SK-N-SH treated with all-trans-retinoic acid at 6 μM for 48 hours (cell line): ENCODE data around the gene NXPH1.

ENCODE experiments used
- BACH2 ChIP-seq: fragments of 250-450 bp; sonication (Bioruptor Pico); IDR thresholded peaks from 2 replicates; pipeline ENCODE4 v1.9.0; 2021; ENCODE audit warnings: mild to moderate bottlenecking, borderline replicate concordance
- ESRRG ChIP-seq: fragments of 250-450 bp; sonication (Bioruptor Pico); IDR thresholded peaks from 2 replicates; pipeline ENCODE4 v1.6.1; 2021; ENCODE audit warnings: mild to moderate bottlenecking
- GLIS3 ChIP-seq: fragments of 250-450 bp; sonication (Bioruptor Pico); IDR thresholded peaks from 2 replicates; pipeline ENCODE4 v1.5.0; 2020; ENCODE audit warnings: mild to moderate bottlenecking, moderate library complexity
- ISL1 ChIP-seq: fragments of 250-450 bp; sonication (Bioruptor Pico); IDR thresholded peaks from 2 replicates; pipeline ENCODE4 v2.1.2; 2022; ENCODE audit warnings: mild to moderate bottlenecking, moderate library complexity
- PPARA ChIP-seq: fragments of 250-450 bp; sonication (Bioruptor Pico); IDR thresholded peaks from 2 replicates; pipeline ENCODE4 v1.5.0; 2020; ENCODE audit warnings: mild to moderate bottlenecking, borderline replicate concordance
- SNAI2 ChIP-seq: fragments of 250-450 bp; sonication (Bioruptor Pico); IDR thresholded peaks from 2 replicates; pipeline ENCODE4 v1.5.0; 2020; ENCODE audit warnings: mild to moderate bottlenecking, moderate library complexity
- TCF4 ChIP-seq: fragments of 250-450 bp; sonication (Bioruptor Pico); IDR thresholded peaks from 2 replicates; pipeline ENCODE4 v1.8.0; 2021; ENCODE audit warnings: mild to moderate bottlenecking, moderate library complexity, borderline replicate concordance
- TSHZ2 ChIP-seq: fragments of 250-450 bp; sonication (Bioruptor Pico); IDR thresholded peaks from 2 replicates; pipeline ENCODE4 v1.5.0; 2020; ENCODE audit warnings: mild to moderate bottlenecking, moderate library complexity
- ZFP3 ChIP-seq: fragments of 250-450 bp; sonication (Bioruptor Pico); IDR thresholded peaks from 2 replicates; pipeline ENCODE4 v1.5.0; 2020; ENCODE audit warnings: mild to moderate bottlenecking, moderate library complexity
- ZNF565 ChIP-seq: fragments of 450-650 bp; formaldehyde crosslinking; conservative IDR thresholded peaks from 2 replicates; pipeline ENCODE4 v1.5.0; 2020; ENCODE audit warnings: low read depth, mild to moderate bottlenecking, moderate library complexity
- ZNF70 ChIP-seq: fragments of 450-650 bp; formaldehyde crosslinking; IDR thresholded peaks from 2 replicates; pipeline ENCODE4 v1.5.0; 2020; ENCODE audit warnings: mild to moderate bottlenecking, moderate library complexity
- ZNF8 ChIP-seq: fragments of 450-650 bp; formaldehyde crosslinking; IDR thresholded peaks from 2 replicates; pipeline ENCODE4 v1.5.0; 2020; ENCODE audit warnings: mild to moderate bottlenecking, moderate library complexity
- TF ChIP-seq, protein P1 (sequence below): fragments of 250-450 bp; sonication (Bioruptor Pico); IDR thresholded peaks from 2 replicates; pipeline ENCODE4 v1.8.0; 2020; ENCODE audit warnings: mild to moderate bottlenecking, moderate library complexity, borderline replicate concordance

DNA sequence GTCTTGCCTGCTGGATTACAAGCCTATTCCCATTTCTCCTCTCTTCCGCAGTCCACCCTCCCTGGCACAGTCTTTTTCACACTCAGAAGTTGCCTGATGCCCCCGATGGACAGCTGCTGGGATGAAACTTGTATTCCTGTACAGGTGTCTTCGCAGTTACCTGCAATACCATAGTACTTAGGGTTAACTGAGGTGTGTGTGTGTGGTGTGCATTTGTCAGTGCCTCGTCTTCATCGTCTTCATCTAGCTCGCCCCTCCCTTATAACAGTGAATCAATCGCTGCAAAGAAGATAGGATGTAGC lies 11.0 kb downstream of the NXPH1 start:
- TF ChIP-seq ESRRG (CRISPR knock-in tag) (no peak), ISL1 (CRISPR knock-in tag) (no peak), ZNF70 (no peak), TSHZ2 (CRISPR knock-in tag) (no peak), TCF4 (CRISPR knock-in tag) (no peak), ZFP3 (no peak), GLIS3 (CRISPR knock-in tag) (no peak), BACH2 (CRISPR knock-in tag) (no peak), PPARA (CRISPR knock-in tag) (no peak), SNAI2 (CRISPR knock-in tag) (no peak), ZNF565 (CRISPR knock-in tag) (no peak), ZNF8 (CRISPR knock-in tag) (no peak)
- TF ChIP-seq, protein P1, sequence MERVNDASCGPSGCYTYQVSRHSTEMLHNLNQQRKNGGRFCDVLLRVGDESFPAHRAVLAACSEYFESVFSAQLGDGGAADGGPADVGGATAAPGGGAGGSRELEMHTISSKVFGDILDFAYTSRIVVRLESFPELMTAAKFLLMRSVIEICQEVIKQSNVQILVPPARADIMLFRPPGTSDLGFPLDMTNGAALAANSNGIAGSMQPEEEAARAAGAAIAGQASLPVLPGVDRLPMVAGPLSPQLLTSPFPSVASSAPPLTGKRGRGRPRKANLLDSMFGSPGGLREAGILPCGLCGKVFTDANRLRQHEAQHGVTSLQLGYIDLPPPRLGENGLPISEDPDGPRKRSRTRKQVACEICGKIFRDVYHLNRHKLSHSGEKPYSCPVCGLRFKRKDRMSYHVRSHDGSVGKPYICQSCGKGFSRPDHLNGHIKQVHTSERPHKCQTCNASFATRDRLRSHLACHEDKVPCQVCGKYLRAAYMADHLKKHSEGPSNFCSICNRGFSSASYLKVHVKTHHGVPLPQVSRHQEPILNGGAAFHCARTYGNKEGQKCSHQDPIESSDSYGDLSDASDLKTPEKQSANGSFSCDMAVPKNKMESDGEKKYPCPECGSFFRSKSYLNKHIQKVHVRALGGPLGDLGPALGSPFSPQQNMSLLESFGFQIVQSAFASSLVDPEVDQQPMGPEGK: no peak
